Gastroesophageal sphincter (tissue), 3 donors: ENCODE results near the gene NAA10.

Experiments
- POLR2A ChIP-seq, 2 donors: fragments of 450-650 bp; IDR thresholded peaks; one replicate each; pipeline ENCODE4 v1.6.1; 2017; ENCODE audit warnings: antibody characterized with exemption in 2 of 2, mild to moderate bottlenecking in 2 of 2, moderate library complexity in 1 of 2
- TF ChIP-seq, protein P1 (sequence below), 4 experiments: fragments of 200-600 bp in 2 of 4; fragments of 450-650 bp in 2 of 4; sonication (generic) in 1 of 4; IDR thresholded peaks; one replicate each; pipeline ENCODE4 v1.5.1; 2017 to 2019; ENCODE audit warnings: antibody characterized with exemption in 4 of 4, mild to moderate bottlenecking in 2 of 4, moderate library complexity in 2 of 4

DNA sequence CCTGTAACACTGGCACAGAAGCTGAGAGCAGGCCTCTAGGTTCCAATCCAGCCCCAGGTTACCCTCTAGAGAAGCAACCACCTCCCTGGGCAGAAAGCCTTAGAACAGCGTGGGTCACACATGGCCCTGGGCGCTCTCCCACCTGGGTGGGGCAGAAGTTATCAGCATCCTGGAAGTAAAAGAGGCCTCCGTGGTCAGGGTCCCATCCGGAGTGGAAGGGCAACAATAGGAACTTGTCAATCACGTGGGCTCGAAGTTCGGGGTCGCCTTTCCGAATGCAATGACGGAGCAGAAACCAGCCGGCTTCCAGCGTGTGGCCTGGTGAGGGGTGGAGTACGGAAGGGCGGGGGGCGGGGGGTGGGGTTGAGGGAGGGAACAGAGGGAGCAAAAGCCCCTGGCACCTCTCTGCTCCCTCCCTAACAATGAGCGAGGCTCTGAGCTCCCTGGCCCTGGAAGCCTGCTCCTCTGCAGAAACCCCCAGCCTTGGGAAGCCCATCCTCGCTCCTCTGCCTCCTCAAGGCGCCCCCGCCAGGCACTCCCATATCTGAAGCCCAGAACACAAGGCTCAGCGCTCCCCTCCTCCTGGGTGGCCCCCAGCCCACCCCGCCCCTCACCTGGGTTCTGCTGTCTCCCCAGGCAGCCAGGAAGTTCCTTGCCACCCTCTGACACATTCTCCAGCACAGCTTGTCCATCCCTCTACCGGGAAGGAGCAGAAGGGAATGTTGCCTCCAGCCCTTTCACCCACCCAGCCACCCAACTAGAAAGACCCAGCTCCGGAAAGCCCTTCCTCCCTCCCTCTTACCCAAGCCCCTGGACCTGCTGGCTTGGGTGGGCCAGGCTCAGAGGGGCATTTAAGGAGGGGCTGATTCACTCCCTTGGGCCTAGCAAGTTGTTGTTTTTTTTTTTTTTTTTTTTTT, 6.8 kb upstream of the NAA10 start:
- TF ChIP-seq, protein P1, sequence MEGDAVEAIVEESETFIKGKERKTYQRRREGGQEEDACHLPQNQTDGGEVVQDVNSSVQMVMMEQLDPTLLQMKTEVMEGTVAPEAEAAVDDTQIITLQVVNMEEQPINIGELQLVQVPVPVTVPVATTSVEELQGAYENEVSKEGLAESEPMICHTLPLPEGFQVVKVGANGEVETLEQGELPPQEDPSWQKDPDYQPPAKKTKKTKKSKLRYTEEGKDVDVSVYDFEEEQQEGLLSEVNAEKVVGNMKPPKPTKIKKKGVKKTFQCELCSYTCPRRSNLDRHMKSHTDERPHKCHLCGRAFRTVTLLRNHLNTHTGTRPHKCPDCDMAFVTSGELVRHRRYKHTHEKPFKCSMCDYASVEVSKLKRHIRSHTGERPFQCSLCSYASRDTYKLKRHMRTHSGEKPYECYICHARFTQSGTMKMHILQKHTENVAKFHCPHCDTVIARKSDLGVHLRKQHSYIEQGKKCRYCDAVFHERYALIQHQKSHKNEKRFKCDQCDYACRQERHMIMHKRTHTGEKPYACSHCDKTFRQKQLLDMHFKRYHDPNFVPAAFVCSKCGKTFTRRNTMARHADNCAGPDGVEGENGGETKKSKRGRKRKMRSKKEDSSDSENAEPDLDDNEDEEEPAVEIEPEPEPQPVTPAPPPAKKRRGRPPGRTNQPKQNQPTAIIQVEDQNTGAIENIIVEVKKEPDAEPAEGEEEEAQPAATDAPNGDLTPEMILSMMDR (IDR thresholded peaks at IDR 0.05): no peak
- TF ChIP-seq POLR2A (IDR thresholded peaks at IDR 0.05): no peak
